CD4-positive, alpha-beta T cell (primary cell): Measurements from ENCODE around the gene LPCAT1. TPM values are rescaled to one million over a fixed set of nuclear protein-coding genes. Genes with fewer than 3 reads are reported as not detected.

Experiments used
- ATAC-seq: fragments of 200-7000 bp; cut with Tn5 transposase; one replicate; pipeline ENCODE4 v1.10.0; 2022; ENCODE audit warnings: mild to moderate bottlenecking; ENCODE audit not compliant: poor library complexity
- CTCF ChIA-PET: fragments of 350-600 bp; sonication (Branson Sonifier 250); formaldehyde crosslinking; loops from one replicate; lab custom pipeline; 2021; ENCODE audit warnings: antibody characterized with exemption, inconsistent platforms; lab: Charles Lee
- POLR2A ChIA-PET: fragments of 350-600 bp; sonication (Branson Sonifier 250); formaldehyde crosslinking; loops from one replicate; lab custom pipeline; 2021; ENCODE audit warnings: antibody characterized with exemption, inconsistent platforms; lab: Charles Lee
- DNase-seq, 14 experiments: peaks; one replicate each; pipeline ENCODE4 v3.0.0-alpha.2; 2013 to 2020; ENCODE audit warnings: mixed read lengths in 2 of 14
- H3K27ac ChIP-seq, 2 donors: one replicate each; pipeline versions ENCODE4 v1.5.1 to v1.7.0; 2013; ENCODE audit warnings: low read length in 2 of 2, low read depth in 1 of 2, mild to moderate bottlenecking in 1 of 2
- H3K27me3 ChIP-seq, 2 experiments: 1 replicate in 1 of 2; 2 replicates in 1 of 2; pipeline versions ENCODE4 v1.6.1 to v1.7.0; 2013; ENCODE audit warnings: low read length in 2 of 2, control low read depth in 1 of 2, mild to moderate bottlenecking in 1 of 2, moderate library complexity in 1 of 2; ENCODE audit not compliant: insufficient read depth in 2 of 2, control insufficient read depth in 1 of 2
- H3K36me3 ChIP-seq: one replicate; pipeline ENCODE4 v1.6.1; 2013; ENCODE audit warnings: low read length, control low read depth; ENCODE audit not compliant: insufficient read depth
- H3K4me1 ChIP-seq: one replicate; pipeline ENCODE4 v1.6.1; 2013; ENCODE audit warnings: low read length, control low read depth; ENCODE audit not compliant: insufficient read depth
- H3K4me3 ChIP-seq: one replicate; pipeline ENCODE4 v1.5.1; 2013; ENCODE audit warnings: mild to moderate bottlenecking, low read length, moderate library complexity
- H3K9me3 ChIP-seq, 2 experiments: 1 replicate in 1 of 2; 2 replicates in 1 of 2; pipeline versions ENCODE4 v1.6.1 to v1.7.0; 2013; ENCODE audit warnings: low read length in 2 of 2, mild to moderate bottlenecking in 2 of 2, control low read depth in 1 of 2, moderate library complexity in 1 of 2; ENCODE audit not compliant: control insufficient read depth in 1 of 2, insufficient read depth in 1 of 2
- H3K27ac Mint-ChIP-seq: one replicate; pipeline ENCODE4 v1.8.0; 2020; ENCODE audit warnings: mixed read lengths
- H3K27me3 Mint-ChIP-seq: one replicate; pipeline ENCODE4 v1.8.0; 2021; ENCODE audit warnings: mixed read lengths
- H3K36me3 Mint-ChIP-seq: one replicate; pipeline ENCODE4 v1.8.0; 2021; ENCODE audit warnings: low read depth, mixed read lengths
- H3K4me1 Mint-ChIP-seq: one replicate; pipeline ENCODE4 v1.8.0; 2021; ENCODE audit warnings: low read depth, mixed read lengths
- H3K4me3 Mint-ChIP-seq: one replicate; pipeline ENCODE4 v1.8.0; 2020; ENCODE audit warnings: mild to moderate bottlenecking, mixed read lengths
- H3K9me3 Mint-ChIP-seq: one replicate; pipeline ENCODE4 v1.8.0; 2020; ENCODE audit warnings: mixed read lengths
- CTCF ChIP-seq: fragments of 200-600 bp; IDR thresholded peaks from one replicate; pipeline ENCODE4 v1.8.0; 2022; ENCODE audit warnings: antibody characterized with exemption, mild to moderate bottlenecking
- intact Hi-C, 2 experiments: fragments of 100-400 bp; cut with DNase I in 1 of 2; cut with micrococcal nuclease in 1 of 2; formaldehyde crosslinking; loops; one replicate each; pipeline versions ENCODE4 v1.15.1 to v1.9.0; 2023 to 2025; cut with DNase I, micrococcal nuclease
- total RNA-seq, 174 experiments: library from RNA in 2 of 174; stranded (reverse) in 2 of 174; gene quantifications; one replicate each; pipeline ENCODE4 v1.2.3 and lab custom pipeline; 2021 to 2026

The LPCAT1 gene
- total RNA-seq, 2 experiments from 2014 or later = 20.4 to 21.2 TPM

GRCh38 chr5:1507457-1507856 lies 16.3 kb downstream of the LPCAT1 start:
- H3K4me3 Mint-ChIP-seq = no peak overlapping the region
- no peak overlapping the region for H3K27ac Mint-ChIP-seq
- ChIA-PET POLR2A (no interaction called here), CTCF (no interaction called here)
- H3K36me3 Mint-ChIP-seq = peaks cover 14% of the 10 kb centered on the region
- peaks cover 20% of the 10 kb centered on the region for H3K4me1 Mint-ChIP-seq
- no peaks in the 10 kb centered on the region for H3K9me3 ChIP-seq
- TF ChIP-seq CTCF = no peak
- no peaks in the 10 kb centered on the region for H3K27me3 Mint-ChIP-seq
- ATAC-seq (no peak), DNase-seq (no peak)
- no peaks in the 10 kb centered on the region for H3K9me3 Mint-ChIP-seq
- peaks cover 29% of the 10 kb centered on the region for H3K36me3 ChIP-seq
- H3K27ac ChIP-seq = no peak overlapping the region
- intact Hi-C loops = no loop called here
- H3K27me3 ChIP-seq = no peaks in the 10 kb centered on the region
- no peak overlapping the region for H3K4me3 ChIP-seq
- H3K4me1 ChIP-seq = peaks cover 31% of the 10 kb centered on the region

DNA sequence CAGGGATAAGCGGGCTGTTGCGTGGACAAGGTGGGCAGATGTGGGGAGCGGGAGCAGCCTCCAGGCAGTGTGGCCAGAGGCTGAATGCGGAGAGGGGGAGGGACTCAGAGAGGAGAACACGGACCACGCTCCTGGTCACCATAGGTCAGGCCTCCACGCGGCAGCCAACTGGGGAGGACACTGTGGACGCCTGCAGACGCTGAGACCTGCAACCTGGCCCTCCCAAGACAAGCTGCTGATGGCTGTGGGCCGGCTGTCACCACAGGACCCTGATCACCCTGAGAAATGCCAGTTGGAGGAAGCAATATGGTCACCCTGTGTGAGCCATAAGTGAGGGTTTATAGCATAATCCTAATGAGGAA lies 16.8 kb downstream of the LPCAT1 start:
- H3K36me3 ChIP-seq = peaks cover 25% of the 10 kb centered on the region
- Mint-ChIP-seq H3K4me1 (peaks cover 20% of the 10 kb centered on the region), H3K9me3 (no peaks in the 10 kb centered on the region), H3K4me3 (no peak overlapping the region), H3K36me3 (peaks cover 14% of the 10 kb centered on the region), H3K27me3 (no peaks in the 10 kb centered on the region), H3K27ac (no peak overlapping the region)
- H3K9me3 ChIP-seq = no peaks in the 10 kb centered on the region
- H3K27ac ChIP-seq = no peak overlapping the region
- no peak for TF ChIP-seq CTCF
- no peak for ATAC-seq
- ChIA-PET POLR2A (no interaction called here), CTCF (no interaction called here)
- intact Hi-C loops = no loop called here
- H3K27me3 ChIP-seq = no peaks in the 10 kb centered on the region
- H3K4me1 ChIP-seq = peaks cover 35% of the 10 kb centered on the region
- DNase-seq = no peak
- H3K4me3 ChIP-seq = no peak overlapping the region

DNA sequence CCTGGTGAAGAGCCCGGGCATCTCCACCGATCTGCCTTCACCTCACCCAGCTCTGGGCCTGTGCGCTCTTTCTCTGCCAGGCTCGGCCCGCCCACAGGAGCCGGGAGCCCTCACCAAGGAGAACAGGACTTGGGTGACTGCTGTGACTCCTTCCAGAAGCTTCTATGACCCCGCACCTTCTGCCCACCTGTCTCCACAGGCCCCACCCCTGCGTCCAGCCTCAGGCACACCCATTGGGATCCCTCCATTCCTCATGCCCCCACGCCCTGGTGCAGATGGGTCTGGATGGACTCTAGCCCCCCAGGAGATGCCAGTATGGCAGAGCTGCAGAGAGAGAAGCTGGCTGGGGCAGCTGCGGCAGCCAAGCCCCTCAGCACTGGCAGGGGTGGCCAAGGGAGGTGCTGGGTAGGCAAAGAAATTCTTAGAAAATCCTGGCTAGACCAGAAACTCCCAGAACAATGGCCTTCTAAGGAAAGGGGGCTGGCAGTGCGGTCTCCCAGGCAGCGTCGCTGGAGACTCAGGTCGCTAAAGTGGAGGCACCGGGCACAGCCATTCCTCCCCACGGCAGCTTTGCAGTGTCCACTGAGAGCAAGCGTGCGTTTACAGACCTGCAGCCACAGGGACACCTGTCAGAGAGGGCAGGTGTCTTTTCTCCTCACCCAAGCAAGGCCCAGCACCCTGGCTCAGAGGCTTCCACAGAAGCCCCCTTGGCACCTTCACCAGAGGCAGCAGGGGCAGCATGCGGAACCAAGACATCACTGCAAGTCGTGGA lies 17.3 kb downstream of the LPCAT1 start:
- intact Hi-C loops = no loop called here
- no peak overlapping the region for H3K4me3 ChIP-seq
- H3K27ac ChIP-seq = no peak overlapping the region
- no peaks in the 10 kb centered on the region for H3K27me3 ChIP-seq
- Mint-ChIP-seq H3K9me3 (no peaks in the 10 kb centered on the region), H3K36me3 (peaks cover 14% of the 10 kb centered on the region), H3K4me1 (peaks cover 20% of the 10 kb centered on the region), H3K4me3 (no peak overlapping the region), H3K27me3 (no peaks in the 10 kb centered on the region), H3K27ac (no peak overlapping the region)
- peaks cover 22% of the 10 kb centered on the region for H3K36me3 ChIP-seq
- peaks cover 41% of the 10 kb centered on the region for H3K4me1 ChIP-seq
- DNase-seq = no peak
- ChIA-PET CTCF (no interaction called here), POLR2A (no interaction called here)
- no peaks in the 10 kb centered on the region for H3K9me3 ChIP-seq
- ATAC-seq = no peak
- TF ChIP-seq CTCF = no peak
